ENCODE results near the gene SERPINB6.
"Not testable (repeated sequence)": the region's sequence is repeated elsewhere in the genome, so short reads cannot be mapped to it uniquely, and the experiment has no call there.

The SERPINB6 gene

GRCh38 chr6:2909718-2910117 lies 61.6 kb downstream of the SERPINB6 start:
- DNase-seq (ENCODE audit: extremely low spot score), result no peak
- TF ChIP-seq CTCF (IDR thresholded peaks at IDR 0.05; ENCODE audit: control extremely low read depth, extremely low read depth, low read depth, missing control alignments), result no peak
- ChIA-PET CTCF (interaction anchor here (1.1 to 3.6 kb wide), 2 partner anchors 27 to 62 kb away, joined by 4 to 59 read pairs; no protein-coding TSS in a partner anchor), POLR2A (no interaction called here)

- DNase-seq (ENCODE audit: extremely low spot score); POLR2A ChIA-PET: not testable (repeated sequence)
- CTCF ChIA-PET, result interaction anchor here (1.0 to 3.6 kb wide), 2 partner anchors 61 to 63 kb away, joined by 3 to 59 read pairs; no protein-coding TSS in a partner anchor
Observed at GRCh38 chr6:2909051-2909606, 62.2 kb downstream of the SERPINB6 start.

GRCh38 chr6:2908516-2908915 lies 62.9 kb downstream of the SERPINB6 start:
- CTCF ChIA-PET, result interaction anchor here (1.0 kb wide), 2 partner anchors 23 to 62 kb away, joined by 3 read pairs; no protein-coding TSS in a partner anchor
- DNase-seq (ENCODE audit: extremely low spot score); POLR2A ChIA-PET: not testable (repeated sequence)

- ChIA-PET CTCF (interaction anchor here (0.7 to 3.3 kb wide), 6 partner anchors 28 to 160 kb away, joined by 3 to 17 read pairs (median 4); no protein-coding TSS in a partner anchor), POLR2A (interaction anchor here (0.8 to 2.0 kb wide), 11 partner anchors 11 to 160 kb away, joined by 3 to 68 read pairs (median 4); partner anchors contain the start of gene SERPINB1)
- not testable (repeated sequence) for DNase-seq (ENCODE audit: extremely low spot score)
Observed at GRCh38 chr6:2903411-2904185, 67.8 kb downstream of the SERPINB6 start.

- not testable (repeated sequence) for DNase-seq (ENCODE audit: extremely low spot score)
- CTCF ChIA-PET, result interaction anchor here (0.7 to 5.0 kb wide), 7 partner anchors 10 to 162 kb away, joined by 3 to 37 read pairs (median 3); partner anchors contain the start of gene SERPINB1
- POLR2A ChIA-PET, result interaction anchor here (0.6 to 5.2 kb wide), 8 partner anchors 33 to 1155 kb away, joined by 3 to 88 read pairs (median 8); partner anchors contain the start of gene SERPINB1
Observed at GRCh38 chr6:2901645-2902502, 69.5 kb downstream of the SERPINB6 start.

GRCh38 chr6:2900821-2901644 lies 70.3 kb downstream of the SERPINB6 start:
- no peak for DNase-seq (ENCODE audit: extremely low spot score)
- no peak for TF ChIP-seq CTCF (IDR thresholded peaks at IDR 0.05; ENCODE audit: control extremely low read depth, extremely low read depth, low read depth, missing control alignments)
- POLR2A ChIA-PET, result interaction anchor here (0.6 to 5.2 kb wide), 7 partner anchors 40 to 1156 kb away, joined by 3 to 88 read pairs (median 3); no protein-coding TSS in a partner anchor
- CTCF ChIA-PET, result interaction anchor here (0.7 to 5.0 kb wide), 7 partner anchors 10 to 59 kb away, joined by 3 to 37 read pairs (median 3); partner anchors contain the start of gene SERPINB1

GRCh38 chr6:2900221-2900807 lies 71.1 kb downstream of the SERPINB6 start:
- POLR2A ChIA-PET, result interaction anchor here (0.8 to 5.2 kb wide), 6 partner anchors 37 to 163 kb away, joined by 3 to 88 read pairs (median 4); no protein-coding TSS in a partner anchor
- no peak for DNase-seq (ENCODE audit: extremely low spot score)
- CTCF ChIA-PET, result interaction anchor here (0.7 to 5.0 kb wide), 11 partner anchors 11 to 109 kb away, joined by 3 to 37 read pairs (median 3); no protein-coding TSS in a partner anchor
- TF ChIP-seq CTCF (IDR thresholded peaks at IDR 0.05; ENCODE audit: control extremely low read depth, extremely low read depth, low read depth, missing control alignments), result no peak
